Measurements from ENCODE around the gene TAGLN3. TPM values are rescaled to one million over a fixed set of nuclear protein-coding genes. Genes with fewer than 3 reads are reported as not detected.
A peak's percentile ranks its signal among the peaks of the same experiment; 100 is the strongest.
"Not testable (repeated sequence)": the region's sequence is repeated elsewhere in the genome, so short reads cannot be mapped to it uniquely, and the experiment has no call there.

The TAGLN3 gene
- total RNA-seq, 1 donor from 2014 or later: not detected

DNA sequence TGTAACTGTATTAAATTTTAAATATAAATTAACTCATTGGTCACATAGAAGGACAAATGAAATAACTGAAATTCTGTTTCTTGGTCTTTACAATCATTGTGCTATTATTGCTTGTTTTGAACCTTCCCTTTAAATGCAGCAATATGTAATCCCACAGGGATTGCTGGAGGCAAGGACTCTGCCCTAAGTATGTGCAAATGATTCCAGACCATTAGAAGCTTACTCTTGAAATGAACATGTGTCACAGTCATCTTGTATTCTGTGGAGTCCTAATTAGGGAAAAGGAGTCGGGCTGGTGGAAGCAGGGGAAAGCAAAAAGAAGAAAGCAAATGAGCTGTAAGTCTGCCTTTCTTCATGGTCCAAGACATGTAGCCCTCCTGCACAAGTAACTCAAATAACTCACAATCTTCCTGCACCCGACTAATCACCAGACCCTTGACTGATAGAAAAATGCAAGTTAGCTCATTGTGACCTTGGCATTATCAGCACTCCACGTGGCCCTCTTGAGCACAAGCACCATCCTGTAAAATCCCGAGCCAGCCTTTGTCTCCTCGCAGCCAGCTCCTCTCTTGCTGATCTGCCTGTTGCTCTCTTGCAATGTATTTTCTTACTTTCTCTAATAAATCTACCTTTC, 33.5 kb downstream of the TAGLN3 start:
- intact Hi-C loops (cut with DNase I): no loop called here
- no peak for DNase-seq (ENCODE audit: missing footprints)
- ATAC-seq: peak; percentile 62

- DNase-seq (ENCODE audit: missing footprints): no peak
- intact Hi-C loops (cut with DNase I): no loop called here
Measured at GRCh38 chr3:112034436-112034835, 35.7 kb downstream of the TAGLN3 start, which contains the start of gene TMPRSS7. Gene TMPRSS7, plus strand, starts transcription at chr3:112034736. Its CDS starts 110 bp downstream, at chr3:112034846.

DNA sequence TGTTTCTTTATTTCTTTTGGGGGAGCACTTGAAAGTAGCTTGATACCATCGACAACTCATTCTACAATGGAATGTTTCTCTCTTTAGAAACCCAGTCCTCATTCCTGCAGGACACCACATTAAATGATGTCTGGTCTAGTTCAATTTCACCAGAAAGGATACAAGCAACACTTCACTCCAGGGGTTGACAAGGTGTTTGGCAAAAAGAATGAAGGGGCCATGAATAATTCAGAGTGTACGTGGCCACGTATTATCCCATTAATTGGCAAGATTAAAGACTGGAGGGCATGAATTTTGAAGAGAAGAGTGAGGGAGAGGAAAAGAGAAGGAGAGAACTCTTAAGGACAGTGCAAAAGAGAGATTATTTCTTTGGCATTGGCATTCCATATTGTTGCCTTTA, 36.5 kb downstream of the TAGLN3 start:
- DNase-seq (ENCODE audit: missing footprints): no peak
- ATAC-seq: no peak
- intact Hi-C loops (cut with DNase I): no loop called here

More at GRCh38 chr3:112034436-112034835, 35.7 kb downstream of the TAGLN3 start, which contains the start of gene TMPRSS7:
- ATAC-seq: no peak

GRCh38 chr3:112037194-112037593, 38.5 kb downstream of the TAGLN3 start:
- ATAC-seq; DNase-seq (ENCODE audit: missing footprints); intact Hi-C loops (cut with DNase I): not testable (repeated sequence)

DNA sequence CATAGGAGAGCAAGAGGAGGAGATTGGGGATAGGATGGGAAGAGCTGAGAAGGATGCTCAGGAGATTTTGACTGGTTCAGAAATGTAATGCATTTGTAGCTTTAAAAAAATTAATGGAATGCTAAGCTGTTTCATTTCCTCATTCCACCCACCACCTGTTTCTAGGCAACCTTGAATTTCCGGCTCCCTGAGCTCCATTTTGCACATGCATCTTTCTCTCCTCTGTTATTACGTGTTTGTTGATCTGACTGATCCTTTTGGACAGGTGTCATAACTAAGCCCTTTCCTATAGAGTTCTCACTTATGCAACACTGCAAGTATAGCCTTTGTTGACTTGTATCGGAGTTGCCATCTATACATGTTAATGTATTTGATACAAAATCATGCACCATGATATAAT, 40.1 kb downstream of the TAGLN3 start:
- DNase-seq (ENCODE audit: missing footprints) (no peak), ATAC-seq (no peak)
- intact Hi-C loops (cut with DNase I): no loop called here

DNA sequence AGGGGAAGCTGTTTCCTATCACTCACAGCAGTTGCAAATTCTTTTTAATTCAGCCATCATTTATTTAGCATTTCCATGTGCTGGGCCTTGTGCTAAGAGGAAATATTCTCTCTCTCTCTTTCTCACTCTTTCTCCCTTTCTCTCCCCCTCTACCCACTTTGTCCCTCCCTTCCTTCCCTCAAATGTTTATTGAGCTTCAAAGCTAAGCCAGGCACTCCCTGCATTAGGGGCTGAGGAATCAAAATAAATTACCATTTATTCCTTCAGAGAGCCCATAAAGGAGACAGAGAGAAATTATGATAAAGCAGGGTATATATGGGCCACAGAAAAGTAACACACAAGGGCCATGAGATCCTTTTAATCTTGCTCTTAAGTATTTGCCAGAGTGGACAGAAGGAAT, 42.6 kb downstream of the TAGLN3 start:
- DNase-seq (ENCODE audit: missing footprints) (no peak), ATAC-seq (no peak)
- intact Hi-C loops (cut with DNase I): no loop called here

- ATAC-seq: no peak
- no peak for DNase-seq (ENCODE audit: missing footprints)
- intact Hi-C loops (cut with DNase I): loop anchor here (2.0 kb wide), 3 partner anchors 30 to 374 kb away; no protein-coding TSS in a partner anchor
Measured at GRCh38 chr3:112042842-112043280, 44.1 kb downstream of the TAGLN3 start.

GRCh38 chr3:112043621-112044201, 45.0 kb downstream of the TAGLN3 start:
- ATAC-seq: peak; percentile 87
- no peak for DNase-seq (ENCODE audit: missing footprints)
- intact Hi-C loops (cut with DNase I): loop anchor here (2.0 kb wide), 3 partner anchors 31 to 375 kb away; no protein-coding TSS in a partner anchor

- DNase-seq (ENCODE audit: missing footprints) (no peak), ATAC-seq (no peak)
- intact Hi-C loops (cut with DNase I): no loop called here
Measured at GRCh38 chr3:112046599-112046998, 47.9 kb downstream of the TAGLN3 start.

- no peak for ATAC-seq
Measured at GRCh38 chr3:112047264-112047663, 48.5 kb downstream of the TAGLN3 start.

GRCh38 chr3:112048911-112049310, 50.2 kb downstream of the TAGLN3 start:
- ATAC-seq (no peak), DNase-seq (ENCODE audit: missing footprints) (no peak)
- intact Hi-C loops (cut with DNase I): no loop called here

More at GRCh38 chr3:112047264-112047663, 48.5 kb downstream of the TAGLN3 start:
- intact Hi-C loops (cut with DNase I): no loop called here
- no peak for DNase-seq (ENCODE audit: missing footprints)

- intact Hi-C loops (cut with DNase I): no loop called here
- no peak for DNase-seq (ENCODE audit: missing footprints)
- ATAC-seq: no peak
Measured at GRCh38 chr3:112053229-112053628, 54.5 kb downstream of the TAGLN3 start.

- intact Hi-C loops (cut with DNase I): no loop called here
- no peak for ATAC-seq
- DNase-seq (ENCODE audit: missing footprints): no peak
Measured at GRCh38 chr3:112056451-112056929, 57.8 kb downstream of the TAGLN3 start.

- no peak for ATAC-seq
Measured at GRCh38 chr3:112059497-112059896, 60.8 kb downstream of the TAGLN3 start.

DNA sequence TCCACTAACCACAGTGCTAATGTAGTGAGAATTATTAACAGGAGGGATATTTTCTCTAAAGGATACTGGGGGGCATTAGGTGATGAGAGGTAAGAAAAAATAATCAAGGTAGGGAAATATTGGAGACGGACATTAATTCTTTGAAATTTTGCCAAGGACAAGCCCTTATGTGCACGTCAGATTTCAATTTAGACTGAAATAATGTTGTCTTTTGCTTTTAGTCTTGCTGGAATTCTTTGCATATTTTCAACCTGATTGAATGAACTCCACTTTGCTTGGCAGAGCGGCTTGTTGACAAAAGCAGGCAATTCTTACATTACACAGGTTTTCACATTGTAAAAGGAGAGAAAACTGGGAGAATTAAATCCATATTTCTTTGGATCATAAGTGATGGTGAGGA, 62.4 kb downstream of the TAGLN3 start:
- no peak for ATAC-seq
- DNase-seq (ENCODE audit: missing footprints): no peak
- intact Hi-C loops (cut with DNase I): no loop called here

More at GRCh38 chr3:112059497-112059896, 60.8 kb downstream of the TAGLN3 start:
- DNase-seq (ENCODE audit: missing footprints): no peak
- intact Hi-C loops (cut with DNase I): no loop called here

Other genes with a start within 250 kb of the TAGLN3 start
- gene PHLDB2, start 139.7 kb upstream of the TAGLN3 start, total RNA-seq: 127 TPM
- gene ABHD10, start 19.9 kb upstream of the TAGLN3 start, total RNA-seq: 51.7 TPM
- not detected for gene TMPRSS7, start 35.8 kb downstream of the TAGLN3 start, total RNA-seq
- gene C3orf52, start 87.5 kb downstream of the TAGLN3 start, total RNA-seq: 1.8 TPM
- not detected for gene GCSAM, start 134.3 kb downstream of the TAGLN3 start, total RNA-seq

Data from Right ventricle myocardium inferior (tissue), 1 donor.